ENCODE measurements around the gene AGBL3.

- TF ChIP-seq HNF4G (IDR thresholded peaks at IDR 0.05) (no peak), RAD21 (IDR thresholded peaks at IDR 0.05) (no peak), CTCF (IDR thresholded peaks at IDR 0.05; ENCODE audit: low read depth, low read length, missing input control) (no peak), TAF1 (conservative IDR thresholded peaks at IDR 0.05) (no peak), SP1 (IDR thresholded peaks at IDR 0.05) (no peak), YY1 (IDR thresholded peaks at IDR 0.05) (no peak), GABPA (IDR thresholded peaks at IDR 0.05 in 1 of 2, conservative IDR thresholded peaks at IDR 0.05 in 1 of 2) (no peak), NR2F2 (IDR thresholded peaks at IDR 0.05) (no peak), ZBTB33 (IDR thresholded peaks at IDR 0.05) (no peak), FOXA1 (IDR thresholded peaks at IDR 0.05) (no peak), EGR1 (IDR thresholded peaks at IDR 0.05; ENCODE audit: low read depth in 2 of 2) (no peak)
- TF ChIP-seq, protein P1, sequence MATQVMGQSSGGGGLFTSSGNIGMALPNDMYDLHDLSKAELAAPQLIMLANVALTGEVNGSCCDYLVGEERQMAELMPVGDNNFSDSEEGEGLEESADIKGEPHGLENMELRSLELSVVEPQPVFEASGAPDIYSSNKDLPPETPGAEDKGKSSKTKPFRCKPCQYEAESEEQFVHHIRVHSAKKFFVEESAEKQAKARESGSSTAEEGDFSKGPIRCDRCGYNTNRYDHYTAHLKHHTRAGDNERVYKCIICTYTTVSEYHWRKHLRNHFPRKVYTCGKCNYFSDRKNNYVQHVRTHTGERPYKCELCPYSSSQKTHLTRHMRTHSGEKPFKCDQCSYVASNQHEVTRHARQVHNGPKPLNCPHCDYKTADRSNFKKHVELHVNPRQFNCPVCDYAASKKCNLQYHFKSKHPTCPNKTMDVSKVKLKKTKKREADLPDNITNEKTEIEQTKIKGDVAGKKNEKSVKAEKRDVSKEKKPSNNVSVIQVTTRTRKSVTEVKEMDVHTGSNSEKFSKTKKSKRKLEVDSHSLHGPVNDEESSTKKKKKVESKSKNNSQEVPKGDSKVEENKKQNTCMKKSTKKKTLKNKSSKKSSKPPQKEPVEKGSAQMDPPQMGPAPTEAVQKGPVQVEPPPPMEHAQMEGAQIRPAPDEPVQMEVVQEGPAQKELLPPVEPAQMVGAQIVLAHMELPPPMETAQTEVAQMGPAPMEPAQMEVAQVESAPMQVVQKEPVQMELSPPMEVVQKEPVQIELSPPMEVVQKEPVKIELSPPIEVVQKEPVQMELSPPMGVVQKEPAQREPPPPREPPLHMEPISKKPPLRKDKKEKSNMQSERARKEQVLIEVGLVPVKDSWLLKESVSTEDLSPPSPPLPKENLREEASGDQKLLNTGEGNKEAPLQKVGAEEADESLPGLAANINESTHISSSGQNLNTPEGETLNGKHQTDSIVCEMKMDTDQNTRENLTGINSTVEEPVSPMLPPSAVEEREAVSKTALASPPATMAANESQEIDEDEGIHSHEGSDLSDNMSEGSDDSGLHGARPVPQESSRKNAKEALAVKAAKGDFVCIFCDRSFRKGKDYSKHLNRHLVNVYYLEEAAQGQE (IDR thresholded peaks at IDR 0.05) = no peak
- TF ChIP-seq, protein P2, sequence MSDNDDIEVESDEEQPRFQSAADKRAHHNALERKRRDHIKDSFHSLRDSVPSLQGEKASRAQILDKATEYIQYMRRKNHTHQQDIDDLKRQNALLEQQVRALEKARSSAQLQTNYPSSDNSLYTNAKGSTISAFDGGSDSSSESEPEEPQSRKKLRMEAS (IDR thresholded peaks at IDR 0.05) = no peak
These were observed 9.2 kb downstream of the AGBL3 start for GRCh38 chr7:134995239-134996096.

Measured in liver (tissue), 3 donors.